ENCODE measurements around the gene NACAD.

NACAD gene

GRCh38 chr7:45087301-45088145 is 1.2 kb downstream of the NACAD start:
- DNase-seq: no peak

DNA sequence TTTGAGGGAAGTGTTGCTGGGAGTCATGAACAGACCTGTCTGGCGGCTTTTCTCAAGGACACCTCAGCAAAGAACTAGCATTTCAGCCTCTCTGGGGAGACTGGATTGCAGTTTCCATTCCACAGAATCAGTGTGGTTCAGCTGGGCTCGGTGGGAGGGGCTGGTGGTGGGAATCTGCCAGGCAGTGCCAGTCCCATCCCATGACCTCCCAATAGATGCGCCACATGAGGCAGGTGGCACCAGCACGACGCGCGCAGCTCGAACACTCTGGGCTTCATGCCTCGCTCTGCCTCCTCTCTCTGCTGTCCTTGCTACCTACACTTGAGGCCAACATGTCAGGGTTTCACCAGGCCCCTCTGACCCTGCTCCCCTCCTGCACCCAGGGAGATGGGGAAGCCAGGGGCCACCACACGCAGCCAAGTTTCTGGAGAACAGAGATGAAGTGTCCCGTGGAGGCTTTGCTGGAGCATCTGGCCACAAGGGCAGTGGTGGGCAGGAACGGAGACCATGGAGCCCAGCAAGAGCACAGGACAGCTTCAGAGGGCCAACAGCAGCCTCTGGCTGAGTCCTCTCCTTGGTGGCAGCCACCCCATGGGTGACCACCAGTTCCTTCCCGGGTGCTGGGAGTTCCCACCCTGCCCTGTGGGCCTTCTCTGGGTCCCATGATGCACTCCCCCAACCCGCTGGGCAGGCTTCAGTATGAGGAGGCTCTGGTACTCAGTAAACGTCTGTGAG is 2.3 kb downstream of the NACAD start:
- DNase-seq: no peak

DNA sequence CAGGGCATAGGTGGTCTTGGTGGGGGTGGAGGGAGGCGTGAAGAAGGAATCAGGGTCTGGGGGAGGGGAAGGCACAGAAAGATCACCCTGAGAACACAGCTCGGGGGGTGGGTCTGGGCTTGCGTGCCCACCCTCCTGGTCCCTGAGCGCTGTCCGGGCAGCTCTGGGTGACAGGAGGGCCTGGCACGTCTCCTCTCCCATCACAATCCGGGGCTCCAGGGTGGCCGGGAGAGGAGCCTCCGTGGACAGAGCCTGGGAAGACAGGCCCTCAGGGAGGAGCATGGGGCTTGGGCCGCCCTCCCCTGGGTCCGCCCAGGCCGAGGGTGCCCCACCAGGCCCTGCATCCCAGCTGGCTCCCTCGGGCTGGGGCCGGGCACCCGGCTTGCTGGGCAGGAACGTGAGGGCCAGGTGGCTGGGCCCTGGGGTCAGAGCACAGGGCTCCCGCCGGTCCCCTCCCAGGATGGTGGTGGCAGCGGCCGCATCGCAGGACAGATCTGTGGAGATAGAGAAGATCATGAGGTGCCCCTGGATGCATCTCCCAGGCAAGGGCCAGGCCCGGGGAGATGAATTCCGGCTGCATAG is 3.1 kb downstream of the NACAD start:
- no peak for DNase-seq

- DNase-seq: no peak
Observed at GRCh38 chr7:45084901-45085618, 3.7 kb downstream of the NACAD start.

- DNase-seq: no peak
Observed at GRCh38 chr7:45084336-45084735, 4.4 kb downstream of the NACAD start.

GRCh38 chr7:45082831-45083331 is 5.9 kb downstream of the NACAD start:
- DNase-seq: no peak

GRCh38 chr7:45082031-45082830 is 6.5 kb downstream of the NACAD start:
- no peak for DNase-seq

DNA sequence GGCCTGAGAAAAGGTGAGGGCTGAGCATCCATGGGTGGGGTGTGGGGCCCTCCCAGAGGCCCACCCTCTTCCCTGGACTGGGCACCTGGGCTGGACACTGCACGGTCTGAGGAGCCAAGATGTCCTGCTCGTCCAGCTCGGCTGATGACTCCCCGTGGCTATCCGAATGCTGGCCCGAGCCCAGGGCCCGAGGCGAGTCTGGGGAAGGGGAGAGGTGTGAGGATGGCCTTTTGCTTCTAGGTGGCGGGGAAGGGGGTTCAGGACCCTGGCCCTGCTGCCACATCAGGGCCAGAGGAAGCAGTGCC is 7.1 kb downstream of the NACAD start:
- DNase-seq: no peak

DNA sequence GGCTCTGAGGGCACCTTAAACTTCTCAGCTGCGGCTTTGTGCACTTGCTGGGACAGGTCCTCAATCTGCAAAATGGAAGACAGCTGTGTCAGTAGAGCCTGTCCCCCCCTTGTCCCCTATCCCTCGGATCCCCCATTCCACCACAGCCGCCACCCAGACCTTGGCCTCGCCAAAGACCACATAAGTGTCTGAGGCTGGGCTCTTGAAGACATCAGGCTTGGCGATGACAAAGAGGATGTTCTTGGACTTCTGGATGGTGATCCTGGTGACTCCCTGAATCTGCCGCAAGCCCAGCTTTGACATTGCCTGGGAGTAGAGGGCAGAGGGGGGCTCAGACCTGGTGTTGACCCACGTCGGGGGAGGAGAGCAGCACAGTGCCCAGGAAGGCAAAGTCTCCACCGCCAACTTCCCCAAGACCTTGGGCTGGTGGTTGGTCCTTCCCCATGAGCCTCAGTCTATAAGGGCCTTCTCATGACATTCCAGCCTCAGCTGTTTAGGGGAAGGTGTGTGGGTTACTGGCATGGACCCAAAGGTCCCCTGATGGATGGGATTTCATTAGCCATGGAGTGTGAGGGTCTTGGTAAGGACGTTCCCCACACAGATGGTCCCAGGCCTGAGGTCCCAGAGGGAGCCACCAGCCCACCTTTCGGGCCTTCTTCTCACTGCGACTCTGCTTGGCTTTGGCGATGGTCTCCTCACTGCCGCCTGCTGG is 7.7 kb downstream of the NACAD start:
- no peak for DNase-seq

DNA sequence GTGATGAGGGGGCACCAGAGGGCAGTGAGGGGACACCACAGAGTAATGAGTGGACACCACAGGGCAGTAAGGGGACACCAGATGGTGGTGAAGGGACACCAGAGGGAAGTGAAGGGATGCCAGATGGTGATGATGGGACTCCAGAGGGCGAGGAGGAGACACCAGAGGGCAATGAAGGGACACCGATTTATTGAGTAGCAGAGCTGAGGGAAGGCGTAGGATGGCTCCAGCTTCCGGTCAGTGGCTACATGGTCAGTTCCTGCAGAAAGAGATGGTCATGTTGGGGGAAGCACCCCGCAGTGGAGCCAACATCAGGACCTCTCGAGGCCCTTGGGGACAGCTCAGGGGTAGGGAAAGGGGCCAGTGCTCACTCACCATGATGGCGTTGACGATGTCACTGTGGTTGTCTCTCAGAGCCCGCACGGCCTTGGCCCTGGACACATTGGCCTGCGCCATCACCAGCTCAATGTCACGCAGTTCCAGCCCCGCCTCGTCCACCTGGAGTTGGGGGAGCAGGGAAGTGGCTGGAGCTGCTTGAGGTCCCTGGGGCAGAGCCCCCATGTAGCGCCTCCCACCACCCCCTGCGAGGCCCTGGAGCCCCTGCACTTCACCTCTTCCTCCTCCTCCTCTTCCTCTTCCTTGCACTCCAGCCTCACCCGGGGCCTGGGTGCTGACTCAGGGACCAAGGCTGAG is 8.4 kb downstream of the NACAD start:
- no peak for DNase-seq

- DNase-seq: no peak
Observed at GRCh38 chr7:45078125-45078681, 10.6 kb downstream of the NACAD start.

- DNase-seq: no peak
Observed at GRCh38 chr7:45077579-45077978, 11.2 kb downstream of the NACAD start.

DNA sequence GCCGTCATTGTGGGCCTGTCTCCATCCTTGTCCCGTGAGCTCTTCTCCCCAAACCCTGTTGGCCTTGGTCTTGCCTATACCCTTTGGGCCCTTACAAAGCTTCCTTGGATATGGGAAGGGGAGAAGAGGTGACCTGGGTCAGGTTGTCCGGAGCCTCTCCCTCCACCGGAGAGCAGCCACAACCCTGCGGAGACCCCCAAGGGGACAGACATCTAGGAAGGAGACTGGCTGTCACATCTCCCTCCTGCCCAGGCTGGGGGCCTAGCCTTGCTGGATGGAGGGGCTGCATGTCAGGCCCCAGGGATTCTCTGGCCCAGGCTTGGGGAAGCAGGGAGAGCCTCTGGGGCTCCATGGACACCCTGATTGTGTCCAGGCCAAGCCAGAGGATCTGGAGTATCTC is 11.8 kb downstream of the NACAD start:
- DNase-seq: no peak

GRCh38 chr7:45075871-45076796 is 12.6 kb downstream of the NACAD start:
- DNase-seq: no peak

DNA sequence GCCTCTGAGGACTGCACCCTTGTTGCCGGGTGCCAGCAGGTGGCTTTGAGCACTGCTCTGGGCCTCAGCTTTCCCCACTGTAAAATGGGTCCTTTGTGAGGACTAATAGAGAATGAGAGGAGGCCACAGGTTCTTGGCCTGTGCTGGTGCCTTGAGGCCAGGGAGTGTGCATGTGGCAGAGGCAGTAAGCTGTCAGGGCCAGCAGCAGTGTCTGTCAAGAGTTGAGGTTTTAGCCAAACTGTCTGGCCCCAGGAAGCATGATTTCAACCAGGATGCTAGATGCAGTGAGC is 13.5 kb downstream of the NACAD start:
- no peak for DNase-seq

- no peak for DNase-seq
Observed at GRCh38 chr7:45074528-45075354, 14.0 kb downstream of the NACAD start.

DNA sequence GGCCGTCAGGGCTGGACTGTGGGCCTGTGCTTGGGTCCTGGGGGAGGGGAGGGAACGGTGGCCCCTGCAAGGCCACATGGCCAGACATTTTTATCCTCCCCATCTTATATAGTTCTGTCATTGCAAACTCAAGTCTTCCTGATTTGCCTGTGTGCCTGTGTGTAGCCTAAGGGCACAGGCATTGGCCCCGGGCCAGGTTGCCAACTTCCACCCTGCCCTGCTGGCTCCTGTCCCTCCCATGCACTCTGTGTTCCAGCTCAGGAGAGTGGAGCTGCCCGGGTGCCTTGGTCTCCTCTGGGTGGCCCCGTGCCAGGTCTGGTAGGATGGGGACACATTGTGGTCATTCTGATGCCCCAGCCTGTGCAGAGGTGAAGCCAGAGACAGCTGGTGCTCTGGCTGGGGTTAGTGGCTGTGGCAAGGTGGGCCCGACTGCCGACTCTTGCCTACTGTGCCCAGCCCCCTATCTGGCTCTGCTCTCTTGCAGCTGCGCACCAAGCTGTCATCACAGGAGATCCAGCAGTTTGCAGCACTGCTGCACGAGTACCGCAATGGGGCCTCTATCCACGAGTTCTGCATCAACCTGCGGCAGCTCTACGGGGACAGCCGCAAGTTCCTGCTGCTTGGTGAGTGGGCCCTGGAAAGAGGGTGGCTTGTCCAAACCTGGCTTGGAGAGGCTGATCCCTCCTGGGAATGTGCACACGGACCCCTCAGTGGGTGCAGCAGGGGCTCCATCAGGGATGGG is 14.8 kb downstream of the NACAD start:
- DNase-seq: no peak
